GOT3 (cell line): ENCODE data around the gene KCNJ1.

Experiments
- DNase-seq: peaks from one replicate; lab custom pipeline; 2025; ENCODE audit warnings: mixed read lengths; lab: John Stamatoyannopoulos, UW

Gene KCNJ1

DNA sequence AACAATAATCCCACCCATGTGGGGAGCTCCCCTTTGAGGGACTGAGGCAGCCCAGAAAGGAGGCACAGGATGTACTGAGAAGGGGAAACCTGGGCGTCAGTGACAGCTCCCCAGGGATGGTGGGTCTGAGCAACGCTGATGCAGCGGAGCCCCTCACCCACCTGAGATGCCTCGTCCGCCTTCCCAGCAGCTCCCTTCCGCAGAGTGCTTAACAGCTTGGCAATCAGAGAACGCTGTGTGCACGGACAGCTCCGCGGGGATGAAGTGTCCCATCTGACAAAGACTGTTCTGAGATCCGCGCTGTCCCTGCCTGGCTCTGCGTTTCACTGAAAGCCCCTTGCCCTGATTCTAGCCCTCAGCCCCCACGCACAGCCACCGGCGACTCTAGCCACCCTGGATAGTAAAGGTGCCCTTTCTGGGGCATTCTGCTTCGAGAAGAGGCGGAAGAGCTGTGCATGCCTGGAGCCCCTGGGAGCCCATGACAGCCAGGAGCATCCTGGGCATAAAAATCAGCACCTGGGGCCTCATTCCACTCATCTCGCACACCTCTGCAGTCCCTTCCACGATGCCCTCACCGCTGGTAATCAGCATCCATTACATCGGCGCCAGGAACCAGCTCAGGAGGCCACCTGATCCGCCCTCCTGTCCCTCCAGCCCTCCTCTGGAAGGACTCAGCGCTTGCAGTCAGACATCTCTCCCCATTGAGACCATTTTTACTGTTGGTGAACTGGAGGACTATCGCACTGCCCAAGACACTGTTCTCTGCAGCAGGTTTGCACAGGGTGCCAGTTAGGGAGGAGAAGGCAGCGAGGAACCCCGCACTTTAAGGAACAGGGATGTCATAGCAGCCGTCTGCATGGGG lies 34.8 kb upstream of the KCNJ1 start:
- no peak for DNase-seq

DNA sequence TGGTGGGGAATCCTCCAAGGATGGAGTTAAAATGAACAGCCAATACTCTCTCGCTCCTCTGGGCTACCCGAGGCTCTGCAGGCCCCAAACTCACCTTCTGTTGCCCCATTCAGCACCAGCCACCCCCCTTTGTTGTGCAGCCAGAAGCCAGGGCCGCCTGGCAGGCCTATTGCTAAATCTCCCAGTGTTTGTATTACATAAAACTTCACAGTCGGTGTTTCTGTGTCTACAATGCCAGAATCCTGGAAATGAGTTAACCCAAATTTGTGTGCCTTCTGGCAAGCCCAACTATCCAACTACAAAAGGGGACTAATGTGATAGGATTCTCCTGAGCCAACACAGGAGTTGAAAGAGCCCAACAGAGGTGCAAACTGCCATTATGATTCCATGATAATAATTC lies 33.4 kb upstream of the KCNJ1 start:
- no peak for DNase-seq

DNA sequence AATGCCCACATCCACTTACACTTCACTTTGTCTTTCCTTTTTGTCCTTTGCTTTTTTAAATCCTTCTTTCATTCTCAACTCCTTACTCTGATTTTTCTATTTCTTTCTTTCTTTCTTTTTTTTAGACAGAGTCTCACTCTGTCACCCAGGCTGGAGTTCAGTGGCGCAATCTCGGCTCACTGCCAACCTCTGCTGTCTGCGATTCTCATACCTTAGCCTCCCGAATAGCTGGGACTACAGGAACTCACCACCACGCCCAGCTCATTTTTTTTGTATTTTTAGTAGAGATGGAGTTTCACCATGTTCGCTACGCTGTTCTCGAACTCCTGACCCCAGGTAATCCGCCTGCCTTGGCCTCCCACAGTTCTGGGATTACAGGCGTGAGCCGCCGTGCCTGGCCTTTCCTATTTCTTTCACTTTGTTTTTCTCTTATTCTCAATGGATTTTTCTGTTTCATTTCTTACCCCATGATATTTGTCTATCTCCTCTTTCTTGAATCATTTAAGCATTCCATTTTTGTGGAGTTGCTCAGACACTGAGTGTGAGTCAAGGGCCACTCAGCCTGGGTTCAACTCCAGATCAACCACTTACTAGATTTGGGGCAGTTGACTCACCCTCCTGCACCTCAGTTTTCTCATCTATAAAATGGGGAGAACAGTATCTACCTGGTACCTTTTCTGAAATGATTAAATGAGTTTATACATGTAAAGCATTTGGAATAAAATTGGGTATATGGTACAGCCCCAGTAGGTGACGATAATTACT lies 31.7 kb upstream of the KCNJ1 start:
- DNase-seq = no peak

DNA sequence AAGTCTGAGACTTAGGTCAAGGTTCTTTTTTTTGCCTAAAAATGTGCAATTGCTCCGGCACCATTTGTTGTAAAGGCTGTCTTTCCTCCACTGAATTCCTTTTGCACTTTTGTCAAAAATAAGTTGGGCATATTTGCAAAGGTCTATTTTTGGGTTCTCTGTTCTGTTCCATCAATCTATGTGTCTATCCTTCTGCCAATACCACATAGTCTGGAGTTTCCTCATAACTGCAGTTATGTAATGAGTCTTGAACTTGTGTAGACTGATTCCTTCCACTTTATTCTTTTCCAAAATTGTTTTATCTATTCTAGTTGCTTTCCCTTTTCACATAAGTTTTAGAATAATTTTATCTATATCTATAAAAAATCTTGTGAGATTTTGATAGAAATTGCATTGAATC lies 30.7 kb upstream of the KCNJ1 start:
- DNase-seq = no peak

DNA sequence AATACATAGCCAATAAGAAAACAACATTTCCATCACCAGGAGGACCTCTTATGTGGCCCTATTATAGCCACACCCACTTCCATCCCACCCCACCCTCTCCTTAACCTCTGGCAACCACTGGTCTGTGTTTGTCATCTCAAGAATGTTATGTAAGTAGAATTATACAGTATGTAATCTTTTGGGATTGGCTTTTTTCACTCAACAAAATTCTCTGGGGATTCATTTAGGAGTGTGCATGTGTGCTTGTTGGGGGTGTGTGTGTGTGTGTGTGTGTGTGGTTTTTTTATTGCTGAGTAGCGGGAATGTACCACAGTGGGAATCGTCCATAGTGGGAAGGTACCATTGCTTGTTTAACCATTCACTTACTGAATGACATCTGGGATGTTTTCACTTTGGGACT lies 29.3 kb upstream of the KCNJ1 start:
- DNase-seq = no peak

DNA sequence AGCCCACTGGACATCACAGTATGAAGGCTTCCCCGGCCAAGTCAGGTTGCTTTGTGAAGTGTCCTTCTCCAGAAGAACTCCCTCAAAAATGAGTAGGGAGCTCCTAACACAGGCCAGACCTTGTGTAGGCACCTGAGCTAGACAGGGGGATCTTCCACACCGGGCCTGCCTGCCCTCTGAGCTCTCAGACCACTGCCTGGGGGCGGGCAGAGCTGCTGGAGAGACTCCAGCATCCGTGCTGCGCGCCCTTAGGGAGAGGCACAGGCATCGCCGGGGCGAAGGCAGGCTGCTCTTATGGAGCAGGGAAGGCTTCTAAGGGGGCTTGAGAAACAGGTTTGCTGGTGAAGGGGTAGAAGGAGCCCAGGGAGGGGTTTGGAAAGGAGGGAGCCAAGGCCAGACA lies 28.4 kb upstream of the KCNJ1 start:
- DNase-seq = no peak

DNA sequence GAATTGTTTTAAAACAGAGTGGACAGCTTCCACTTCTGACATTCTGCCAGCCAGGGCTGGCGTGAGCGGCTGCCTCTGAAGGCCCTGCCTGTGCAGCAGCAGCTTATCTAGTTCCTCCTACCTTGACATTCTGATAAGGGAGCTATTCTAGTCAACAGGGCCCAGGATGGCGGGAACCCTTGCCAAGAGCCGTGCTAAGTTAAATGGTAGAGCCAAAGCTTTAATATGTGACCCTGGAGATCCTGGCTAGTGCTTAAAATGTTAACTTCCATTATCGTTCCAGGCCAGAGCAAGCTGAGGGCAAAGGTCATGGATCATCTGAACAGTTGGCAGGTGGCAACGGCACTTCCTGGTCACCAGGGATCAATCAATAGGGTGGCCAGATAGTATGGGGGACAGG lies 27.6 kb upstream of the KCNJ1 start:
- DNase-seq = no peak

DNA sequence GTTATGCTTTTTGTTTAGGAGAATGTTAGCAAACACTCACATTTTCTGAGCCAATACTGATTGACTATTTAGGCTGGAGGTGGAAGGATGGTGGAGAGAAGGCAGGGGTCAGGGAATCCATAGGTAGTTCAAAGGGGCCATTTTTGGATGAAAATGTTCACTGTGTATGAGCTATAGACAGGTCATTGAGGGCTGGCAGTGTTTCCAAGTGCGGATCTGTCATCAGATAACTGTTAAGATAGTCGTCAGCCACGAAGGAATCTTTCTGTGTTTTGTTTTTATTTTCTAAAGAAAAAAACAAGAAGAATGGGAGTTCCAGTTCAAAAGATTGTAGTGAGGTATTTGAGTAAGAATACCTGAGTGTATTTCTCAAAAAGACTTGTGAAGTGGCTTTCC lies 27.2 kb upstream of the KCNJ1 start:
- DNase-seq = no peak

DNA sequence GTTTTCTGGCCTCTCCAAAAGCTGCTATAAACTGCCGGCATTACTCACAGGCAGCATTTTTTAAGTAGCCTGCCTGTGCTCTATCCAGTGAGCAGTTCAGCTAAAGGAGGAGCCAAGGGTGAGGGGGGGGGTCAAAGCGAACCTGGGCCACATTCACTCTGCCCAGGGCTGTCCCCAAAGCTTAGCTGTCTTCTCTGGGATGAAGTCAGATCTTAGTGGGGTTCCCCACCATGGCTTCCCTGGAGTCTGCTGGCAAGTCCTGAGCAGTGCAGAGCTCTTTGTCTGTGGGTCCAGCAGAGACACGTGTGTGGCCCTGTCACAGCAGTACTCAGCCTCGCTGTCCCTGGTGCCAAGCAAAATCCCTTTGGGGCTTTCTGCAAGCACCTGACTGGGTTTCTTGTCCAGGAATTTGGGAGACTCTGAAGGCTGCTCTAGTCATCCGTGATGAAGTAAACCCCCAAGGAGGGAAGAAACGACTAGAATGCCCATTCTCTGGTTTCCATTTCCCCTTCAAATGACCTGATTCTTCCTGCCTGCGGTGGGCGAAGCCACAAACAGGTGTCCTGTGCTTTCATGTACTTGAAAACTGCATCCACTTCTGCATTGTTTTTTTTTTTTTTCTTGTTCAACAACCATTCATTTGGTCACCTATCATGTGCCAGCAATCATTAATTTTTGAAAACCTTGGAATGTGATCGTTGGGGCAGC lies 26.6 kb upstream of the KCNJ1 start:
- no peak for DNase-seq

DNA sequence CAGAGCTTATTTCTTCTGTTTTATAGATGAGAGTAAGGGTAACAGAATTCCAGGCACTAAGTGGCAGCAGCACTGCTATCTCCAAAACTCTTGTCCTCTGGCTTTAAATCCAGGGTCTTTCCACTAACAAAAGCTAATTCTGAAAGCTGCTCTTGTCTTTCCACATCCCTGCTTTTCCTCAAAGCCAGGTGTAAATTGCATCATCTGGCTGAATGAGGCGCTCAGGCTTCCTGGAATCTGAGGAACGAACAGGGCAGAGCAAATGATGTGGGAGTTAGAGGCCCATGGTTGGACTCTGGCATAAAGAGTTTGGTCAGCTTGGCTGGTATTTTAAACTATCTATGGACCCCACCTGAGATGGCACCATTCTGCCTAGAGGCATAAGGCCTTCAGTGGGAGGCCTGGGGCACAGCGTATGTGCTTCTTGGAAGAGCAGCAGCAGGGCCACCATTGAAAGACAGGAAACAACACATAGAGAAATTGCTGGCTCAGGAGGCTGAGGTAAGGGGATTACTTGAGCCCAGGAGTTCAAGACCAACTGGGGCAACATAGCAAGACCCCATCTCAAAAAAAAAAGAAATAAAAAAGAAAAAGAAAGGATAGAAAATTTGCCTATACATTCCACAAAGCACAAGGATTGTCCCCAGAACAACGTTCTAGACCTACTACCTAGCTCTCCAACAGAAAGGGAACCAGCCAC lies 25.9 kb upstream of the KCNJ1 start:
- DNase-seq = no peak

DNA sequence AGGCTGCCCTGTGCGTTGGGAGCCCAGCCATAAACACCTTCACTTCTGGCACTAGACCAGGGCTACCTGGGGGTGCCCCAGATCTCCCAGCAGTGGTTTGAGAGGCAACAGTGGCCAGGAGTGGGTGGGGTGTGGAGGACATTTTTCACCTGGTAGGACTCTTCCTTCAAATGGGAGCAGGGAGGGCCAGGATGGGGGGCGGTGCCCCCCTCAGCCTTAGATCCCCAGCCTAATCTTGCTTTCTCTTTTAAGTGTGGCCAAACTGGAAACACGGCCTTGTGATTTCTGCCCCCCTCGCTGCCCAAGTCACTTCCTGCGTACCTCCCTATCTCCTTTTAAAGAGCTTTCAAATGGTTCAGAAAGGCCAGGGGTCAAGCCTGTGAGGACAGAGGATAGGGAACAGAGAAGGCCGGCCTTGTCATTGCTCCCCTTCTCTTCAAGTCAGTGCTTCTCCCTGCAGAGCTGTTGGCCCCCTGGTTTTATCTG lies 24.9 kb upstream of the KCNJ1 start:
- no peak for DNase-seq

DNA sequence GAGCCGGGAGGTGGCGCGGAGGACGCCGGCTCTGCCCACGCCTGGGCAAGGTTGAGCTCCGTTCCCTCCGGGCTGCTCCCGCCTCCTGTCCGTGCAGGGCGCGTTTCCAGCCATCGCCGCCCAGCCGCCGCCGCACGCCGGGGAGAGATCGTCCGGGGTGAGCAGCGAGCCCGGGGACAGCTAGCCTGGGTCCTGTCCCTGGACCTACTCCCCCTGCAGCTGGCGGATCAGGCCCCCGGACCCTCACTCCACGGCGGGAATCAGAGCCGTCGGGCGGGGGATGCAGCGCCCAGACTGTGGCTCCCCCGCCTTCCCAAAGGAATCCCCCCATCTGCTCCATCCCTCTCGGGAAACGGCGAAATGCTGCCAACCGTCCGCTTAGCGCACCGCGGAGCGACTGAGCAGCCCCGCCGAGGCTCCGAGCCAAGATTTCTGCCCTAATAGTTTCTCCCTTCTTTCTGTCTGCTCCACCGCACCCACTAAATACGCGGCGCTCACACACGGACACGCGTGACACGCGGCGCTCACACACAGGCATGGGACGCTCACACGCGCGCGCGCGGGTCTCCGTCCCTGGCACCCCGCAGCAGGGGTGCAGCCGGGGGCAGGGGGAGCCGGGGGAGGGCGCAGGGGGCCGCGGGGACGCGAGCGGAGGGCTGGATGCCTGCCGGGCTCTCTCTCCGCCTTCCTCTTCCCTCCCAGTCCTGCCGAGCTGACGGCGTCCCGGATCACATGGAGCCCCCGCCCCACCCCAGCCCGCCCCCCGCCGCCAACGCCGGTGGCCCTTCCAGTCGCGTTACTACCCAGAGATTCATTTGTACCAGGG lies 23.7 kb upstream of the KCNJ1 start, which contains the start of gene KCNJ5:
Gene KCNJ5 (plus strand): TSS at position 814 of the 826 bp plus-strand sequence. CDS start 19,918 bp downstream, outside the sequence.
- no peak for DNase-seq

DNA sequence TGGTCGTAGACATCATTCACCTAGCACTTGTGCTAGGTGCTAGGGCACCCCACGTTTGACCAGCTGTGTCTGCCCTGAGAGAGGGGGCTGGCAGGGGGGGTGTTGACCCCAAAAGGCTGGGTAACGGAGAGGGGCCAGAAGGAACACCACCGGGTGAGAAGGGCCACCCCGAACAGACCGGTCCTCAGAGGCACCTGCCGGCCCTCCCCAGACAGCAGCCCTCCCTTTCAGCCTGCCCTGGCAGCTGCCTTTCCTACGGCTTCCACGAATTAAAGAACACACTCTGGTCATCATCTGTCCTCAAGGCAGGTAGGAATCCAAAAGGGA lies 23.1 kb upstream of the KCNJ1 start:
- DNase-seq = no peak

DNA sequence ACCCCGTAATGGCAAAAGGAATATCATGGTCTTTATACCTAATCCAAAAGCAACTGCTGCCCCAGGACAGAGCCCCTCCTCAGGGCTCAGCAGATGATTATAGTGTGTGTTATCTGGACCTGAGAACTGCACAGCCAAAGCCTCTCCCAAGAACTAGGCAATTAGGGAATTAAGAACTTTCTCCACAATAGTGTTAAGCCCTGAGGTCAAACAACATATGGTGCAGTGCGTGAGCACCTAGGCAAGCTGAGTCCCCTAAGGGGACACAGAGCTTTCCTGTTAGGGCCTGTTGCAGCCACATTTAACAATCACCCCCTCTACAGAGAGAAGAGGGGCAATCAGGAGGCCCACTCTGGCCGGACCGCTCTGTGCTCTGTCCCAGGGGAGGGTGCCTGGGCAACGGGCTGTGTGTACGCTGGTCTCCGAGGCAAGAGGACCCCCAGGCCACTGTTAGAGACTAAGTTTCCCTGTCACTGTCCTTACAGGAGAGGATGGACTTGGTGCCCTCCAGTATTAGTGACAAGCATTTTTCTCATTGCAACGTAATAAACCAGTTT lies 22.6 kb upstream of the KCNJ1 start:
- no peak for DNase-seq

DNA sequence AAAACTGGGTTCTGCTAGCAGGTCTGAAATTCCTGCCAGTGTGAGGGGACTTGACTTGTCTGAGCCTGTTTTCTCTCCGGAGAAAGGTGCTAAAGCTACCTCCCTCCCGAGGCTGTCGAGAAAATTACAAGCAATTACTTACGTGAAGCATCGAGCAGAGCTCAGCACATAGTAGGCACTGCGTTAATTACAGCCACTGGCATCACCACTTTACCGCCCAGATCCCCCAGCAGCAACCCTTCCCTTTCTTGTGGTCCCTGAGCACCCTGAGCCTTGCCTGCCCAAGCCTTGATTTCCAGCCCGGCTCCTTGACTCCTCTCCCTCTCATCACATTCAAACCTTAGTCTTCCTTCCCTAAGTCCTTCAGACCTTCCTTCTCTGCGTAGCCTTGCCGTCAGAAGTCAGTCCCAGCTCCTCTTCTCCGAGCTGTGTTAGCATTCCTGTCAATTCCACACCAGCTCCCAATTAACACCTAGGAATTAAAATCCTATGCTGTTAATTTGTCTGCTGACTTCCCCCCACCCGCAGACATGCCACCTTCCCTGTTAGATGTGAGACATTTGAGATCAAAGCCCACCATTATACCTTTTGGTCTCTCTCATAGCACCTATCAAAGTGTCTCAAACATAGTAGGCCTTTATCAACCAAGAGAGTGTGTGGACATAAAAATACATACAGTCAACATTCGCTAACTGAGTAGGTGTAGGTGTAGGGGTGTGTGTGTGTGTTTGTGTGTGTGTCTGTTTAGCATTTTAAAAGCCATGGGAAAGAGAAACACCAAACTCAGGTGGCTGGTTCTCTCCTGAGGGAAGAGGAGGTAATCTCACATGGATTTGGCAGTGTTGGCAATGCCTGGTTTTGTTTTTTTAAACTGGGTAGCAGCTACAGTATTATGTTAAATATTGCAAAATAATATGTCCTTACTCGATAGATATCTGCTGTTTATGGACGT lies 21.2 kb upstream of the KCNJ1 start:
- no peak for DNase-seq

DNA sequence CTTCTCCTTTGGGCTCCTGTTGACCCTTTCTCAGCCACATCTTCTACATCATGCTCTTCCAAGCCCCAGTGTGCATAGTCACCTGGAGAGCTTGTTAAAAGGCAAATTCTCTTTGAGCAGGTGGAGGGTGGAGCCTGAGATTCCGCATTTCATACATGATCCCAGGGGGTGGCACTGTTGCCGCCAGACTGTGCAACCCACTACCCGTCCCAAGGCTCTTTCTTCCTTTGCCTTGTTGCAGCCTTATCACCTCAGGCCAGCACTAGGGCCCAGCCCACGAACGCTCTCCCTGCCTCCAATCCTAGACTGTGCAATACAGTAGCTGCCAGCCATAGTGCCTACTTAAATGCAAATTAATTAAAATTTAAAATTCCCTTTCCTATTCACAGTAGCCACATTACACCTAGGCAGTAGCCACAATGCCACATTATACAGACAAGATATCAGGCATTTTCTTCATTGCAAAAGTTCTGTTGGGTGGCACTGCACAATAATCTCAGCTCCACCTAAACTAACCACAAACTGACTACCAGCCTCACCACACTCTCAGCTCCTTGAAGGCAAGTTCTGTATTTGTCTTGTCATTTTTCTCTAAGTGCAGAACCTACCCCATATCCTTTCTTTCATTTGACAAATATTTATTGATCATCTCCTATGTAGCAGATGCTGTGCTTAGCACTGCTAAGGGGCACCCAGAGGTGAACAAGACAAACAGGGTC lies 19.5 kb upstream of the KCNJ1 start:
- DNase-seq = no peak

DNA sequence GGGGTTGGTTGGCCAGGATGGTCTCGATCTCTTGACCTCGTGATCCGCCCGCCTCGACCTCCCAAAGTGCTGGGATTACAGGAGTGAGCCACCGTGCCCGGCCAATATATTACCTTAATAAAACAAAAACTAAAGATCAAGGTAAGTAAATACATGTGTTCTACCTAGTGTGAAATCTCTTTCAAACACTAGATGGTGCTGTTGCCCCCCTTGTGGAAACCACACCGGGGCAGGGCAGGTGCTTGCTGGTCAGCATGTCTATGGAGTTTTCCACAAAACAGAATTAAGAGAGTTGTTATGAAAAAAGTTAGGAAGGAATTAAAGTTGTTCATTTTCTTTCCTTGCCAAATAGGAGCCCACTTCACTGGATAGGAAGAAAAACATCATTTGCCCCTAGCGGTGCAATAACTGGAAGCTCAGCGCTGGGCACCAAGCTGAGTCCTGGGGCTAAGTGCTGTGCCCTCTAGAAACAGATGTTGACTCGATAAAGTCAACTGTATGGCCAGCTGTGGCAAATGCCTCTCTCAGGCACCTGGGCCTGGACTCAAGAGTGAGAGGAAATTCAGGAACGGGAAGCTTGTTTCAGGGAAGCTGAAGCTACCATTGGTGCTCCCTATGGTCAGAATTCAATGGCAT lies 17.7 kb upstream of the KCNJ1 start:
- no peak for DNase-seq

DNA sequence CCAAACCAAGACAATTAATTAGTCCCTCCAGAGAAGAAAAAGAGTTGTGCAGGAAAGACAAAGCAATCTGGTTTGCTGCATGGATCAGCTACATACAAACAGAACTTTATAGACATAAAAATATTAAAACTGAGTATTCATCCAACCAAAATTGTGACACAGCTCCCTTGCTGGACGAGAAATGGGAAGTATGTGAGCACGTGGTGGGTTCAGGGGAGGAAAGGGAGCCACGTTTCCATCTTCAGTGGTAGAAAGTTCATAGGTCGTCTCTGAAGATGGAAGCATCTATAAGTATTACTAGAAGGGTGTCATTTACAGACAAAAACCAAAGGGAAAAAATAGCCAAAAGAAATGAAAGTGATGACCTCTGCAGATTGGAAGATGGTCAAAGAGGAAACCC lies 17.0 kb upstream of the KCNJ1 start:
- no peak for DNase-seq

DNA sequence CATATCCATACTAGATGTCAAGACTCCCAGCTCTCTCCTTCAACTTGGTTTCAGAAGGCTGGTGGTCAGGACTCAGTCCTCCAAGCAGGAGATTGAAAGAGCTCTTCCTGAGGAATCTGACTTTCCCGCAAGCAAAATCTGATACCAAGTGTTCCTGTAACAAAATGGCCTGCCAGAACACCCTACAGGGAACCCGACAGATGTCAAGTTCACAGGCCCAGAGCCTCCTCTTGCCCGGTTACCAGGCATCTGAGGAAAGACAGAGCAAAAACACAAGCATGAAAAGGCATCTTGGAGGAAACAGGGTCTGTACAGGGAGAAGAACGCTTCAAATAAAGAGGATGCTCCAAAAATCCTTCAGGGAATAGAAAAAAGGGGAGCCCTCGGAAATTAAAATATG lies 15.4 kb upstream of the KCNJ1 start:
- no peak for DNase-seq
